EL (cell line): ENCODE results near the gene MYBPC3.
A peak's percentile ranks its signal among the peaks of the same experiment; 100 is the strongest.

Experiments used
- DNase-seq: peaks from one replicate; pipeline ENCODE4 v3.0.0-alpha.2; 2016

The MYBPC3 gene

DNA sequence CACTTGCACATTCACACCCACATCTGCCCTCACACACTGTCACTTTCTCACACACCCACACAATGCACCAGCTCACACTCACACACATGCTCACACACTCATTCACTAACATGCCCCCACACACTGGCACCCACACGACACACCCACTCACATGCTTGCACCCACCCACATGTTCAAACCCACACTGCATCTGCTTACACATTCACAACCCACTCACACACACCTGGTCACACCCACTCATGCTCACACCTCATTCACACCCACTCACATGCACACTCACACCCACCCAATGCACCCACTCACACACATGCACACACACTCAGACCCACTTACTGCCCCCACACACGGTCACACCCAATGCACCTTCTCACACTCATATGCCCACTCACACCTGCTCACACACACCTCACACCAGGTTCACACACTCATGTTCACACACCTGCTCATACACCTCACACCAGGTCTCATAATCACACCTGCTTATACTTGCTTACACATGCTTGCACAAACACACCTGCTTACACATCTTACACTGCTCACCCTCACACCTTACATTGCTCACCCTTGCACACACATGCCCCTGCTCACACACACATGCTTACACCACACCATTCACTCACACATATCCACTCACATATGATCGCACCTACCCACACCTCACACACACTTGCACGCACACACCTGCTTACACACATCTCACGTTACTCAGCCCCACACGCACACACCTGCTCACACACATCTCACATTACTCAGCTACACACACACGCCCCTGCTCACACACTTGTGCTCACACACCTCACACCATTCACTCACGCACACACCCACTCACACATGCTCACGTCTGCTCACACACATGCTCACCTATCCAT is 3.9 kb upstream of the MYBPC3 start:
- no peak for DNase-seq

DNA sequence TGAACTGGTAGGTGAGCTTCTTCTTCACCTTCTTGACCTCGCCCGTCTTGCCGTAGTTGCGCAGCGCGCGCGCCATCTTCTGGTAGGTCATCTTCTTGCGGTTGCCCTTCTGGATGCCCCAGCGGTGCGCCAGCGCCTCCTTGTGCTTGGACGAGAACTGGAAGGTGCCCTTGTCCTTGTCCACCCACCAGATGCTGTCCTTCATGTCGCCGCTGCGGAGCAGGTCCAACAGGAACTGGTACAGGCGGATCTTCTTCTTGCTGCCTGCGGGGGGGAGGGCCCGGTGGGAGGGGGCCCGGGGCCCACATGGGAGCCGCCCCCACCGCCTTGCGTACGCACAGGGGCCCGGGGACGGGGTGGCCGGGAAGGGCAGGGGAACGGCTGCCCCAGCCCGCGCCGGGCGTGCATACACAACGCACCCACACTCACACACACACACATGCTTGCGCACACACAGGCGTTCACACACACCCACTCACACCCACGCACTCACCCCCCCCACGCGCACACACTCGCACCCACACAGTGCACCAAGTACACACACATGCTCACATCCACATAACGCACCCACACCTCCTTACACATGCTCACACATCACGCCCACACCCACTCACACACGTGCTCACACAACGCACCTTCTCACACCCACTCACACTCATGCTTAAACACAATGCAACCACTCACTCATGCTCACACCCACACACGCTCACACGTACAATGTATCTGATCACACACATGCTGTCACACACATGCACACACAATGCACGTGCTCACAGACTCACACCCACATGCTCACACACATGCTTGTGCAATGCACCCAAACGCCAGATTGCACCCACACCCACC is 3.0 kb upstream of the MYBPC3 start:
- peak; percentile 91 for DNase-seq

DNA sequence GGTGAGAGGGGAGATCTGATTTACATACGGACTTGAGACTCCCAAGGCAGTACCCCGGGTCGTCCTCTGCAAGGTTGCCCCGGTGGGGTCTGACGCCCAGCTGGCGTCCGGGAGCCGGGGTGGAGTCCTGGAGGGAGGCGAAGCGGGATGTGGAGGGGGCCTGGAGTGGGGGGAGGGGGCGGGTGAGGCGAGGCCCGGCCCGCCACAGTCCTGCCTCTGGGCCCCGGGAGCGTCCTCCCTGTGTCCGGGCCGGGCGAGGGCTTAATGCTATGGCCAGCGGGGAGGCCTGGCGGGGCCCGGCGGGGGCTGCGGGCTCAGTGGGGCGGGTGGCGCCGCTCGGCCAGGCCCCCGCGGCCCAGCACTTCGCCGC is 2.4 kb upstream of the MYBPC3 start:
- DNase-seq = no peak

DNA sequence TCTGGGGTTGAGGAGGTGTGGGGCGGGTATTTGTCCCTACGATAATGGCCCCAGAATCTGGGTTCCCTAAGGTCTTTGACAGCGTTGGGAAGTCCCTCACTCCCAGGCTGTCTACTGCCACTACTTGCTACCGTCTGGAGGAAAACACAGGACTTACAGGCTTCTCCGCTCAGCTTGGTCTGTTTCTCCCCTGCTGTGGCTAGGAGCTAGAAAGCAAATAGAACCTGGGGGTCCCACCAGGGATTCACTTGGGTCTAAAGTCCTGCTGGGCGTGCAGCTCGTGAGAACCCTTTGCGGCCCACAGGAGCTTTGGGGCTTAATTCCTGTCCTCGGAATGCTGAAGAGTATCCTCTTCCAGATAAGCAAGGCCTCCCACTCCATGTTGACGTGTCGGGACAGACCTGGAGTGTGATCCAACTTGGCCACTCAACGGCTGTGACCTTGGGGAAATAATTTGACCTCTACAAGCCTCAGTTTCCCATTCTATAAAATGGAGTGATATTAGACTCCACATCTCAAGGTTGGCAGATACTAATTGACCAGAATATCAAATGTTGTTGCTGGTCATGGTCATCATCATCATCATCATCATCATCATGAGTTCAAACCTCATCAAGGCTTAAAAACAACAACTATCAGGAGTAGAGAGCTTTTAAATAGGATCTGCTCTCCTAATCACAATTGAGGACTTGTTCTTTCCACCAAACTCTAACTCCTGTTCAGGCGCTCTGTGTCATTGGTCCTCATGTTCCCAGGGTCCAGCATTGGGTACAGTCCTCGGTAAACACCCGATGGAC is 1.7 kb upstream of the MYBPC3 start:
- no peak for DNase-seq

DNA sequence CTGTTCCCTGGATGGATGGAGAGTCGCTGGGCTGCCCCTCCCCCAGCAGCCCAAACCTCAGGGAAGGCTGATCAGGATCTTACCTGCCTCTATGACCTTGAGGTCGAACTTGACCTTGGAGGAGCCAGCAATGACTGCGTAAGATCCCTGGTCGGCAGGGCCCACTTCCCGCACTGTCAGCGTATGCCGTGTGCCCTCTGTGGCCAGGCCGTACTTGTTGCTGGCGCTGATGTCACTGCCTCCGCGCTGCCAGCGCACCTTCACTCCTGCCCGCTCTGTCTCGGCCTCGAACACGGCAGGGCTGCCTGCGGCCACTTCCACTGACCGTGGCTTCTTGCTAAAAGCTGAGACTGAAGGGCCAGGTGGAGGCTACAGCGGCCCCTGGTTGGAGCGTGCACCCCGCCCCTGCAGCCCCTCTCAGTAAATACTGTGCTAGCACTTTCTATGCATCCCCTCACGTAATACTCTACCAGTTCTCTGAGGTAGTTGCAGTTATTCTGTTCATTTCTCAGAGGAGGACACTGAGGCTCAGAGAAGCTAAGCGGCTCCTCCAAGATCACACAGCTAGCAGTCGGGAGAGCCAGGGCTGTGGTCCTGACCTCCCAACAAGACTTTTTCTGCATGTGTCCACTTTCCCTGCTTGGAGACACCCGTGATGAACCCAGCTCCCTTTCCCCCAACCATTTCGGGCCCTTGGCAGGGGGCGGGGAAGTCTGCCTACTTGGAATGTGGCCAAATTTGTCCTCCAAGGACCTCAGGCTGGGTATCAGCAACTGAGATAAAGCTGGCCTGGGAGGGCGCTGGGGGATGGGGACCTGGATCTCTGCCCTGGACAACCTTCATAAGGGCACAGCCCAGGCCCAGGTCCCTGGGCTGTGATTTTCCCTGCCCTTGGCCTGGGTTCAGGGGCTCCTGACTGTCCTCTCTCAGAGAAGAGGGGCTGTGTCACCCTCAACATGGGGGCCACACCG is 1.1 kb downstream of the MYBPC3 start:
- DNase-seq = no peak

DNA sequence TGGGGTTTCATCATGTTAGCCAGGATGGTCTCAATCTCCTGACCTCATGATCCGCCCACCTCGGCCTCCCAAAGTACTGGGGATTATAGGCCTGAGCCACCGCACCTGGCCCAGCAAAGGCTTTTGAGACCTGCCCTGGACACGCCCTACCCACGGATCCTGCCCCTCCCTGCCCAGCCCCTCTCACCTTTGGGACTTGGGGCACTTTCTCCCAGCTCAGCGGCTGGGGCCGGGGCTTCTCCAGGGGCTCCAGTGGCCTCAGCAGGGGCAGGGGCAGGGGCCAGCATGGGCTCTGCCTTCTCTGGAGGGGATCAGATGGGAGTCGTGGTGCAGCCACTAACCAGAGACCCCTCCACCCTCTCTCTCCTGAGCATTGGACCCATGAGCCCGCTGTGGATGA is 2.2 kb downstream of the MYBPC3 start:
- no peak for DNase-seq

DNA sequence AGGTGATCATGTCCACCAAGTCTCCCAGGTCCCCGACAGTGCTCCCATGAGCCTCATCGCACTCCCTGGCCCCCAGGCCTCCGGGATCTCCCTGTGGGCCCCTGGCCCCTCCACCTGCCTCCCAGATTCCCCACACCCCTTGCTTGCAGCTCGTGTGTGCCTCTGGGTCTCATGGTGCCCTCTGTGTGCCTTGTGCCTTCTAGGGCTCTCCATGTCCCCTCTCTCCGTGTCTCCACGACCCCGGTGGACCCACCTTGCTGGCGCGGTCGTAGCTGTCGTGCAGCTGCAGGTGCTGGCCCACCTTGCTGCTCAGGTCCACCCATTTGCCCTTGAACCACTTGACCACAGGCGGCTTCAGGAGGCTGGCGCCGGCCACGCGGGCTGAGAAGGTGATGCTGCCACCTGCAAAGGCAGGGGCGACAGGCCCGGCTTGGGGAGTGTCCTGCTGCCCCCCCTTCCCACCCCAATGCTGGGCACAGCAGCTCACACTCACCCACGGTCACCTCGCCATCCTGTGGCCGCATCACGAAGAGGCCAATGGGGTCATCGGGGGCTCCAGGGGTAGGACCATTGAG is 2.9 kb downstream of the MYBPC3 start:
- no peak for DNase-seq

DNA sequence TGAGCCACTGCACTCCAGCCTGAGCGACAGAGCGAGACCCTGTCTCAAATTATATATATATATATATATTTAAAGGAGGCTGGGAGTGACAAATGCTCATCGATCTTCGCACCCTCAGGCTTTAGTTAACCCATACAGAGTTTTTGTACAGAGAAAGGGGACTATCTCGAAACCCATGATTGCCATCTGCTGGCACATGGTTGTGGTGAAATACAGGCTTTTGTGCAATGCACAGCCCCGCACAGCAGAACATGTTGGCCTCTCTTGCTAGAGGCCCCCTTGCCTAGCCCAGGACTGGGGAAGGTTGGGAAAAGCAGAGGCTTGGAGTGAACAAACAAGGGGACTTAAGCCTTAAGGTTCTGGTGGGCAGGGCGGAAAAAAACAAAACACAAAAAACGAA is 3.6 kb downstream of the MYBPC3 start:
- peak; percentile 40 for DNase-seq

DNA sequence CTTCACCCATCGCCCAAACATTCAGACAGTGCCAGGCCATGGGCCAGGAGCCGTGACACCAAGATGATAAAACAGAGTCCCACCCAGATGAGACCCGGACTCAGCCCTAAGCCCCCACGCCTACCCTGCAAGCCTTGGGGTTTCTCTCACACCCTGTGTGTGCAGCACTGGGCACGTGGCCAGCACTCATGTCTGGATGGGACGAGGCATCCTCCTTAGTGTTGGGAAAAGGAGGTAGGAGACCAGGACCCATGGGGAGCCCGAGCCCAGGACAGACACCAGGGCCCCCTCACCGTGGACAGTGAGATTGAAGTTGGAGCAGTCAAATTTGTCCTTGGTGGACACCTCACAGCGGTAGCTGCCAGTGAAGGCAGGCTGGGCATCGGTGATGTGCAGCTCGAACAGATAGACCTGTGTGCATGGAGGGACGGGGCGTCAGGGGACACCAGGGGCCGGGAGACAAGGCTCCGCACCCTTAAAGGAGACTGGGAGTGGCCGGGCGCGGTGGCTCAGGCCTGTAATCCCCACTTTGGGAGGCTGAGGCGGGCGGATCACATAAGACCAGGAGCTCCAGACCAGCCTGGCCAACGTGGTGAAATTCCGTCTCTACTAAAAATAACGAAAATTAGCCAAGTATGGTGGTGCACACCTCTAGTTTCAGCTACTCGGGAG is 4.2 kb downstream of the MYBPC3 start:
- DNase-seq = no peak

DNA sequence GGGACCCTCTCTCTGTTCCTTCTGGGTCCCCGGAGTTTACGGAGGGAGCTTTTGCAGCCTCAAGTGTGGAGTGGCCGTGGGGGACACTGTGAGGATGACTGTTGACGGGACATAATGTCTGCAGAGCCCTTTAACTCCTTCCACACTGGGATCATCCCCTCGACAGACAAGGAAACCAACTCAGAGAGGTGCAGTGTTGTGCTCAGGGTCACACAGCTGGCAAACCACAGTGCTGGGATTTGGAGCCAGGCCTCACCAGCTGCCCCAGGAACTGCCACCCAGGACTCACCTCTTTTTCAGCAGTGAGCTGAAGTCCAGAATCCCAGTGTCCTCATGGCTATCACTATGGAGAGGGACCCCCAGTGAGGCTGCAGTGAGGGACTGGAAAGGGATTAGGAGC is 5.4 kb downstream of the MYBPC3 start:
- DNase-seq = no peak

DNA sequence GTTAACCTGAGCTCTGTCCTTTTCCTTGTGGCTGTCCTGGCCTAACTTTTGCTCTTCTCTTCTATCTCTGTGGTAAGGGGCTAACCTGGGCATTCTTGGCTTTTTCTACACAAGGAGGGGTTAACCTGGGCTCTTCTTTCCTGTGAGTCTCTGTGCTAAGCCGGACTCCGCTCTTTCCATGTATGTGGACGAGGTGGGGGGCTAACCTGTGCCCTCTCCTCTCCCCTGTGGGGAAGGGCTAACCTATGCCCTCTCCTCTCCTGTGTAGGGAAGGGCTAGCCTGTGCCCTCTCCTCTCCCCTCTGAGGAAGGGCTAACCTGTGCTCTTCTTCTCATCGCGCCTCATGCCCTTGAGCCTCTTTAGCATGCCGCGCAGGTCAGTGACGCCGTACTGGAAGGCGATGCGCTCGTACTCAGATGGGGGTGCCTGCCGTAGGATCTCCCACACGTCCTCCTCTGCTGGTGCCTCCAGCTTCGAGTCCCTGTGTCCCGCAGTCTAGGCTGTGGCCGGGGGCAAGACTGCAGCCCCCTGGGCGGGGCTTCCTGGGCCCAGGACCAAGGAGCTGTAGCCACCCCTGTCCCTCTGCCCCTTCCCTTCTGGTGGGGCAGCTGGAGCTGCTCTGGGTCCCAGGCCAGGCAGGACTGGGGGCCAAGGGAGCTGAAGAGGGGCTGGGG is 6.5 kb downstream of the MYBPC3 start:
- DNase-seq = no peak

DNA sequence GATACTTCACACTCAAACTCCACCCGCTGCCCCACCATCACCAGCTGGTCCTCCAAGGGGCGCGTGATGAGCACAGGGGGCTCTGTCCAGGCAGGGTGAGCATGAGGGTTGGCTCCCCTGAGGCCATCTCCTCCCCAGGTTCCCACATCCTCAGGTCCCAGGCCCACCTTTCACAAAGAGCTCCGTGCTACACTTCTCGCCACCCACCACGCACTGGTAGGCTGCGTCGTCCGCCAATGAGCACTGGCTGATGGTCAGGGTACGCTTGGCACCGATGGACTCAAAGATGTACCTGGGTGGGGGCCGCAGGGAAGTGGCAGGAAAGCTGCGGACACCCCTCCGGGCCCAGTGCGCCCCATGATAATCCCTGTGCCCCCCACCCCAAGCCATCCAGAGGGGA is 9.6 kb downstream of the MYBPC3 start:
- DNase-seq = no peak

DNA sequence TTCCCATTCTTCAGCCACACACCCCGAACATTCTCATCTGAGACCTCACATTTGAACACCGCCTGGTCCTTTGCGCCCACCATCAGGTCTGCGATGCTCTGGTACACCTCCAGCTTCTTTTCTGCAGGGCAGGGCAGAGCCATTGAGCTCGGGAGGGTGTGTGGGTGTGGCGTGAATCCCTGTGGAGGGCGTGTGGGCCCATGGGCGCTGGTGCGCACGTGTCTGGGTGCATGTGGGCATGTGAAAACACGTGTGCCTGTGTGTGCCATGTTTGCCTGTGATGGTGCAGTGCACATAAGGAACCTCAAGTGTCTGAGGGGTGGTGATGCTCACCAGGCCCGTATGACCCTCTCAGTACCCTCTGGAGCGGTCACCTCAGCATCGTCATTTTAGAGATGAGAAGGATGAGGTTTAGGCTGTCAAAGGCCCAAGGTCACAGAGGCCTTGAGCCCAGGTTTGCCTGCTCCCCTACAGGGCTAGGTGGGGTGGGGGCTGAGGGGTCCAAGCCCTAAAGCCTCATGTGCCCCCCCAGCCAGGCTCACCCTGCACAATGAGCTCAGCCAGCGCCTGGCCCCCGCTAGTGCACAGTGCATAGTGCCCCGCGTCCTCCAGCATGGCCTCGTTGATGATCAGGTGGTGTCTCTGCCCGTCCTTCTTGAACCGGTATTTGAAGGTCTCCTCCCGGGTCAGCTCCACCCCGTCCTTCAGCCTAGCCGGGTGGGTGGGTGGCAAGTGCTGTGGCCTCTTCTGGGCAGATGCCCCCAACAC is 10.3 kb downstream of the MYBPC3 start:
- DNase-seq = no peak

DNA sequence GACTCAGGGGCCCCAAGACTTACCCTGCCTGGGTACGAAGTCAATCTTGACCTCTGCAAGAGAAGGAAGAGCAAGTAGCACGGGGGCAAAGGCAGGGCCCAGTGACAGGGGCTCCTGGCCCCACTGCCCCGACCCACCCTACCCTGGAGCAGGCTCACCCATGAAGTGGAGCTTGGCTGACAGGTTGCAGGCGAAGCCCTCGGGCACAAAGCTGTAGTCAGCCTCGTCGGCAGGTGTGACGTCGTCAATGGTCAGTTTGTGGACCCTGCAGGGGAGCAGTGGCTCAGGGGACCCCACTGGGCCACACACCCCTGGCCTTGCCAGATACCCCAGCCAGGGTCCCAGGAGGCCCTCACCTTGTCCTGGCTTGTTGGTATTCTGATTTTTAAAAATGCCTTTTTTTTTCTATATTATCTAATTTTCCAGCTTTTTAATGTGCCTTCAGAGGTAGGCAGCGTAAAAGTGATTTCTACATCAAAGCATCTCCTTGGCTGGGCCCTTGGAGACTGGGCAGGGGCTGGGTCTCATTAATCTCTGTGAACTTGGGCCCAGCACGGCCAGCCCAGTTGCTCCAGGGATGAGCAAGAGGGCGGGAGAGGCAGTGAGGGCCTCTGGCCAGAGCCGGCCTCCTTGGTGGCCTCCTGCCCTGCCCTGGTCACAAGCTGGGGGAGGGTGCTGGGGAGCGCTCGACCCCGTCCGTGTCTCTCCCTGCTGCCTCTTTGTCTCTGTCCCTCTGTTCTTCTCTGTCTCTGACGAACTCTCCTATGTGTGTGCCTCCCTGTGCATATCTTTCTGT is 11.3 kb downstream of the MYBPC3 start:
- no peak for DNase-seq

DNA sequence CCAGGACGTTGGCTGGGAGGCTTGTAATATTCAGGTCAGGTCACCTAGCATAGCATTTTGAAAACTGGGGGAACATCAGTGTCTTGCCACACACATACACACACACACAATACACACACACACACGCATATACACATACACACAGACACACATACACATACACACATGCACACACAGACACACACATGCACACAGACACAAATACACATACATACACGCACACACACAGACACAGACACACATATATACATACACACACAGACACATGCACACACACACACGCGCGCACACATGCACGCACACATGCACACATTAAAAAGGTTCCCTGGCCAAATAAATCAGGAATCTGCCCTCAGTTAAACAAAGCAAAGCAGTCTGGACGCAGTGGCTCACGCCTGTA is 12.5 kb downstream of the MYBPC3 start:
- DNase-seq = no peak

DNA sequence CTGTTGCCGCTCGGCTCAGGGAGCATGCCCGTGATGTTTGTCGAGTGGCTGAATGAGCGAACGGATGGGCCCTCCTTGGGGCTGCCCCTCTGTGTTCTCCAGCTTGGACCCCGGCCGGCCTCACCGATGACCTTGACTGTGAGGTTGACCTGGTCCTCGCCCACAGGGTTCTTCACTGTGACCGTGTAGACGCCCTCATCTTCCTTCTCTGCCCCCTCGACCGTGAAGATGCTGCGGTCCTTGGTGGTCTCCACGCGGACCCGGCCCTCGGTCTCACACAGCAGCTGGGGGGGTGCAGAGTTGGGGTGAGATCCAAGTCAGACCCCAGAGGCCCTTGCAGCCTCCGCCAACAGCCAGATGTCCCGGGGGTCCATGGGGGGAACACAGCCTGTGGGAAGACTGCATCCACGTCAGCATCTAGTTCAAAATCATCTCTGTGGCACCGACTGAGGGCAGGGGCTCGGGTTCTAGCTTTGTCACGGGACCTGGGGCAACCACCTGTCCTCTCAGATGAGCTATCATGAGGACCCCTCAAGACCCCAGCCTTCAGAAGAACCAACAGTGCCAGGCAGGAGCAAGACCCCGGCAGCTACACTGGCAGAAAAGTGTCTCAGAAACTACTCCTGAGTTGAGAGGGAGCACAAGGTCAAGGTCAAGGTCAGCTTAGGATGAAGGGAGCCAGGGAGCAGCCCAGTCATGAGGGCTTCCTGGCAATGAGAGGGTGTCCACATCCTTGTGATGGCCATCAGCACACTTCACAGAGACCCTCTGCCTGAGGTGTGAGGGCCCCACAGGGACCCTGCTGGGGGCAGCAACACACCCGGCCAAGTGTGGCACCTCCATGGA is 13.9 kb downstream of the MYBPC3 start:
- DNase-seq = no peak

DNA sequence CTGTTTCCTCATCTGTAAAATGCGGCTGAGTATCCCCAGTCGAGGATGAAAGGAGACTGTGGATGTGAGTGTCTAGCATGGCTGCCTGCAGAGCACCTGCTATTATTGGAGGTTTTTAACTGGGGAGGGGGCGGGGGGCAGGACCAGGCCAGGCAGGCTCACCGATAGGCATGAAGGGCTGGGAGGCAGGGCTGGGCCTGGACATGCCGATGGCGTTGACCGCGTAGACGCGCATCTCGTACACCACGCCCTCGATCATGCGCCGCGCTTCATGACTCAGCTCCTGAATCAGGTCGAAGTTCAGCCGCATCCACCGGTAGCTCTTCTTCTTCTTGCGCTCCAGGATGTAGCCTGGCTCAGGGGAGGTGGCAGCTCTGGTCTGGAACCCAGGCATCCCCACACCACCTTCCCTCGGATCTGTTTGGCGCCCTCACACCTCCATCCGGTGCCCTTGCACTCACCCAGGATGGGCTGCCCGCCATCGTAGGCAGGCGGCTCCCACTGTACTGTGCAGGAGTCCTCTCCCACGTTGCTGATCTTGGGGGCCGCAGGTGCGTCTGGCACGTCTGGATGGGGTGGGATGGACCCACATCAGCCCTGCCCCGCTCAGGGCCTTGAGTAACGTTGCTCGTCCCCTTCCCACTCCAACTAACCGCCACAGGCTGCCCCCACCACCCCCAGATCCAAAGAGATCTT is 15.1 kb downstream of the MYBPC3 start:
- no peak for DNase-seq
